ENCODE results near the gene NANOS1. TPM values are rescaled to one million over a fixed set of nuclear protein-coding genes. Genes with fewer than 3 reads are reported as not detected.

Gene NANOS1
- polyA plus RNA-seq, 4 donors, result 3.5 to 19.5 (median 4.4) TPM

- DNase-seq (ENCODE audit: low read depth in 4 of 4, low spot score in 3 of 4), result no peak
These were observed 26.0 kb downstream of the NANOS1 start for GRCh38 chr10:119055472-119055871.

GRCh38 chr10:119058010-119058409 lies 28.5 kb downstream of the NANOS1 start:
- DNase-seq (ENCODE audit: low read depth in 4 of 4, low spot score in 3 of 4), result no peak

GRCh38 chr10:119059557-119059956 lies 30.0 kb downstream of the NANOS1 start:
- DNase-seq (ENCODE audit: low read depth in 4 of 4, low spot score in 3 of 4), result no peak

DNA sequence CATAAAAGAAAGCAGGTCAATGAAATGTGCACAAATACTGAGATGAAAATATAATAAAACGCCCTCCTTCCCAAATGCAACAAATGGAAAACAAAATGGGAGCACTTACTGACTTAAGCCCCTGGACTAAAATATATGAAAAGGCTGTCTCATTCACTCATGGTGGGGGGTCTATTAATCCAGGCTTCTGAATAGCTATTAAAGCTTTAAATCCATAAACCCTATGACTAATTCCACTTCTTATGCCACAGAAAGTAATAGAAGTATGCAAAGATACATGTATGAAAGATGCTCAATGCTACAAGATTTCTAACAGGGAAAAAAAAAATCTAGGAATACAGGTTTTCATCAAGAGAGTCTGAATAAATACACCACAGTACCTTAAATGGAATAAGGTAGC lies 30.6 kb downstream of the NANOS1 start:
- DNase-seq (ENCODE audit: low read depth in 4 of 4, low spot score in 3 of 4), result no peak

GRCh38 chr10:119061352-119061751 lies 31.8 kb downstream of the NANOS1 start:
- no peak for DNase-seq (ENCODE audit: low read depth in 4 of 4, low spot score in 3 of 4)

GRCh38 chr10:119061926-119062325 lies 32.4 kb downstream of the NANOS1 start:
- DNase-seq (ENCODE audit: low read depth in 4 of 4, low spot score in 3 of 4), result no peak

- DNase-seq (ENCODE audit: low read depth in 4 of 4, low spot score in 3 of 4), result no peak
These were observed 41.1 kb downstream of the NANOS1 start for GRCh38 chr10:119070395-119071165.

DNA sequence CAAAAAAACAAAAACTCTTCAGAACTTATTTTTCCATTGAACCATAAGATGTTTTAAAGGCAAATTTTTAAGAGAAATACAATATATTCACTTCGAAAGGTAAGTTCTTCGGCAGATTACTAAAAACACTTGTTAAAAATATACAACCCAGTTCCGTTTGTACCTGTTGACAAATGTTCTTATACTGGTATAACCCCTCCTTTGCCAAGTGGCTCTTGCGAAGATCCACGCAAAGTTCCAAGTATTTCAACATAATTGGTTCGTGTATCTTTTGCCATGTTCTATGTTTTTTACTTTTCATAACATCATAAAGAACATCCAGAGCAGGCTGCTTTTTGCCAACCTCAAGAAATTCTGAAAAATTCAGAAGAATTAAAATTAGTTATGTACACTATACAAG lies 44.1 kb downstream of the NANOS1 start:
- no peak for DNase-seq (ENCODE audit: low read depth in 4 of 4, low spot score in 3 of 4)

GRCh38 chr10:119078422-119079179 lies 49.1 kb downstream of the NANOS1 start:
- no peak for DNase-seq (ENCODE audit: low read depth in 4 of 4, low spot score in 3 of 4)

GRCh38 chr10:119079599-119080520 lies 50.3 kb downstream of the NANOS1 start:
- DNase-seq (ENCODE audit: low read depth in 4 of 4, low spot score in 3 of 4), result peak in 2 of 4 donors; percentile 46 to 51

DNA sequence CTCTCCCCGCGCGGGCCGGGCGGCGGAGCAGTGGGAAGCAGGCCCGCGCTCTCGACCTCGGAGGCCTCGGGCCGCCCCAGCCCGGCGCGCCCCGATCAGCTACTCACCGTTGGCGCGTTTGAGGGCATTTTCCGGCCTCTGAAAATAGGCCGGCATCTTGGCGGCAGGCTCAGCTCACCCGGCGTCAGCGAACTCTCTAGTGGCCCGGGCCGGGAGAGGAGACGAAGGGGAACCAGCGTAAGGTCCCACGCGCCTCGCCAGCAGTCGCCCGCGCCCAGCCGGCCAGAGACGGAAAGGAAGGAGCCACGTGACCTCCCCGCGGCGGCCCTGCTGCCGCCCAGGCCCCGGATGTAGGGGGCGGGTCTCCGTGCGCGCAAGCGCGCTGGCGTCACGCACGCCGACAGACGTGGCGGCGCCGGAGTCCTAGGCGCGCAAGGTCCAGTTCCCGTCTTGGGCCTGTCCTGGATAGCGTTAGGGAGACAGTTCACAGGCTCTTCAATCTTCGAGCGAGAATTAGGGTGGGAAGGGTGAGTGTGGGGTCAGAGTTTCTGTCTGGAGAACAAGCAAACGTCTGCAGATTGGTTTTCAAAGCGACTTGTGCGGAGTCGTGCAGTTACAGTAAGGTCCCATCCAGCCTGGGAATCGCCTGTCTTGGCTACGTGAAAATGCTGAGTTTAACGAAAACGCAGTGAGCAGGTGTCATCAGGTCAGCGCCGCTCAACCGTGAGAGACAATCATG lies 51.2 kb downstream of the NANOS1 start, which contains the start of gene EIF3A:
EIF3A (minus strand) TSS at position 297 of the 739 bp plus-strand sequence; CDS start at position 156, 141 bp downstream.
- peak; percentile 81 to 87 (median 86) for DNase-seq (ENCODE audit: low read depth in 4 of 4, low spot score in 3 of 4)

Other genes with a start within 250 kb of the NANOS1 start
- 100 to 1,000 TPM; 143 to 198 (median 184) TPM for gene EIF3A, start 51.1 kb downstream of the NANOS1 start, polyA plus RNA-seq (ENCODE audit: insufficient read length in 4 of 4)
- gene DENND10, start 74.4 kb downstream of the NANOS1 start, polyA plus RNA-seq (ENCODE audit: insufficient read length in 4 of 4), result 10 to 100 TPM; 54.0 to 61.7 (median 56.5) TPM
- 10 to 100 TPM; 14.7 to 31.1 (median 27.4) TPM for gene SFXN4, start 136.0 kb downstream of the NANOS1 start, polyA plus RNA-seq (ENCODE audit: insufficient read length in 4 of 4)
- gene PRDX3, start 149.1 kb downstream of the NANOS1 start, polyA plus RNA-seq (ENCODE audit: insufficient read length in 4 of 4), result 100 to 1,000 TPM; 166 to 290 (median 276) TPM
- gene GRK5, start 177.9 kb downstream of the NANOS1 start, polyA plus RNA-seq (ENCODE audit: insufficient read length in 4 of 4), result 10 to 100 TPM; 14.5 to 35.1 (median 18.2) TPM

Measured in left renal pelvis (tissue), 4 donors.